ENCODE measurements around the gene THYN1. TPM values are rescaled to one million over a fixed set of nuclear protein-coding genes. Genes with fewer than 3 reads are reported as not detected.

Gene THYN1
- total and polyA plus RNA-seq, 2 of the 13 experiments (the other 11 are each of a cell fraction or from before 2014, with no cell fraction given) = 36.1 to 87.6 TPM

DNA sequence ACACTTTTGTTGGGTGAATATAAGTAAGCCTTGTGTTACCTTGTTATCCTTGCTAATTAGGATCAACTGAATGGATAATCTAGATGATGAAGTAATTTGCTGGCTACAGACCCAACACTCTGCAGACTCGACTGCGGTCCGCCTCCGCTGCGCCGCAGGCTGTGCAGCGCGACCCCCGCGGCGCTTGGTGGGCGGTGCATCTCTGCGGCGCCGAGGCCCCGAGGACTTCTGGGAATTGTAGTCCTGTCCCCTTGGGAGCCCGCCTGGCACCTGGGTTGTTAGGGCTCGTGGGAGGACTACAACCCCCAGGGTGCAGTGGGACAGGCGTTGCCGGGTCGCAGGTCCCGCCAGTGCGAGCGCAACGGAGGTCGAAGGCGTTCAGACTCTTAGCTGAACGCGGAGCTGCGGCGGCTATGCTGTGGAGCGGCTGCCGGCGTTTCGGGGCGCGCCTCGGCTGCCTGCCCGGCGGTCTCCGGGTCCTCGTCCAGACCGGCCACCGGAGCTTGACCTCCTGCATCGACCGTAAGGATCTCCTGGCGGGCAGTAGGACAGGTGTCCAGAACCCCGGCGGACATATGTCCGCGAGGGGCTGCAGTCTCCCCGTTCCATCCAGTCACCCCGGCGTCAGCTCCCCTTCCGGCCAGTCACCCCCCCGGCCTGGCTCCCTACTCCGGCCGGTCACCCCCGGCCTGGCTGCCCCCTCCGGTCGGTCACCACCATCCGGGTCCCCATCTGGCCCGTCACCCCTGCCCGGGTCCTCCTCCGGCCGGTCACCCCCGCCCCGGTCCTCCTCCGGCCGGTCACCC, at the start of gene THYN1, which contains the start of gene ACAD8 (continued):
- TF ChIP-seq RAD21 (CRISPR knock-in tag; IDR thresholded peaks at IDR 0.05) = no peak; the same call in 1 of the 2 replicates
- TF ChIP-seq, protein P1, sequence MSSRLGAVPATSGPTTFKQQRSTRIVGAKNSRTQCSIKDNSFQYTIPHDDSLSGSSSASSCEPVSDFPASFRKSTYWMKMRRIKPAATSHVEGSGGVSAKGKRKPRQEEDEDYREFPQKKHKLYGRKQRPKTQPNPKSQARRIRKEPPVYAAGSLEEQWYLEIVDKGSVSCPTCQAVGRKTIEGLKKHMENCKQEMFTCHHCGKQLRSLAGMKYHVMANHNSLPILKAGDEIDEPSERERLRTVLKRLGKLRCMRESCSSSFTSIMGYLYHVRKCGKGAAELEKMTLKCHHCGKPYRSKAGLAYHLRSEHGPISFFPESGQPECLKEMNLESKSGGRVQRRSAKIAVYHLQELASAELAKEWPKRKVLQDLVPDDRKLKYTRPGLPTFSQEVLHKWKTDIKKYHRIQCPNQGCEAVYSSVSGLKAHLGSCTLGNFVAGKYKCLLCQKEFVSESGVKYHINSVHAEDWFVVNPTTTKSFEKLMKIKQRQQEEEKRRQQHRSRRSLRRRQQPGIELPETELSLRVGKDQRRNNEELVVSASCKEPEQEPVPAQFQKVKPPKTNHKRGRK (CRISPR knock-in tag; IDR thresholded peaks at IDR 0.05) = no peak
- no peak for TF ChIP-seq SOX6 (IDR thresholded peaks at IDR 0.05)
- peak; percentile 49 for TF ChIP-seq SOX6 (CRISPR knock-in tag; IDR thresholded peaks at IDR 0.05)
- TF ChIP-seq, protein P2, sequence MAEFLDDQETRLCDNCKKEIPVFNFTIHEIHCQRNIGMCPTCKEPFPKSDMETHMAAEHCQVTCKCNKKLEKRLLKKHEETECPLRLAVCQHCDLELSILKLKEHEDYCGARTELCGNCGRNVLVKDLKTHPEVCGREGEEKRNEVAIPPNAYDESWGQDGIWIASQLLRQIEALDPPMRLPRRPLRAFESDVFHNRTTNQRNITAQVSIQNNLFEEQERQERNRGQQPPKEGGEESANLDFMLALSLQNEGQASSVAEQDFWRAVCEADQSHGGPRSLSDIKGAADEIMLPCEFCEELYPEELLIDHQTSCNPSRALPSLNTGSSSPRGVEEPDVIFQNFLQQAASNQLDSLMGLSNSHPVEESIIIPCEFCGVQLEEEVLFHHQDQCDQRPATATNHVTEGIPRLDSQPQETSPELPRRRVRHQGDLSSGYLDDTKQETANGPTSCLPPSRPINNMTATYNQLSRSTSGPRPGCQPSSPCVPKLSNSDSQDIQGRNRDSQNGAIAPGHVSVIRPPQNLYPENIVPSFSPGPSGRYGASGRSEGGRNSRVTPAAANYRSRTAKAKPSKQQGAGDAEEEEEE (CRISPR knock-in tag; IDR thresholded peaks at IDR 0.05; ENCODE audit: borderline replicate concordance) = no peak
- TF ChIP-seq ZNF3 (CRISPR knock-in tag; IDR thresholded peaks at IDR 0.05) = no peak
- TF ChIP-seq BCL6 (CRISPR knock-in tag; IDR thresholded peaks at IDR 0.05) = peak; percentile 46; the same call in 1 of the 2 replicates
- TF ChIP-seq RBM39 (IDR thresholded peaks at IDR 0.05; ENCODE audit: low read depth, low read length, poor library complexity, severe bottlenecking) = peak; percentile 27
- TF ChIP-seq, protein P3, sequence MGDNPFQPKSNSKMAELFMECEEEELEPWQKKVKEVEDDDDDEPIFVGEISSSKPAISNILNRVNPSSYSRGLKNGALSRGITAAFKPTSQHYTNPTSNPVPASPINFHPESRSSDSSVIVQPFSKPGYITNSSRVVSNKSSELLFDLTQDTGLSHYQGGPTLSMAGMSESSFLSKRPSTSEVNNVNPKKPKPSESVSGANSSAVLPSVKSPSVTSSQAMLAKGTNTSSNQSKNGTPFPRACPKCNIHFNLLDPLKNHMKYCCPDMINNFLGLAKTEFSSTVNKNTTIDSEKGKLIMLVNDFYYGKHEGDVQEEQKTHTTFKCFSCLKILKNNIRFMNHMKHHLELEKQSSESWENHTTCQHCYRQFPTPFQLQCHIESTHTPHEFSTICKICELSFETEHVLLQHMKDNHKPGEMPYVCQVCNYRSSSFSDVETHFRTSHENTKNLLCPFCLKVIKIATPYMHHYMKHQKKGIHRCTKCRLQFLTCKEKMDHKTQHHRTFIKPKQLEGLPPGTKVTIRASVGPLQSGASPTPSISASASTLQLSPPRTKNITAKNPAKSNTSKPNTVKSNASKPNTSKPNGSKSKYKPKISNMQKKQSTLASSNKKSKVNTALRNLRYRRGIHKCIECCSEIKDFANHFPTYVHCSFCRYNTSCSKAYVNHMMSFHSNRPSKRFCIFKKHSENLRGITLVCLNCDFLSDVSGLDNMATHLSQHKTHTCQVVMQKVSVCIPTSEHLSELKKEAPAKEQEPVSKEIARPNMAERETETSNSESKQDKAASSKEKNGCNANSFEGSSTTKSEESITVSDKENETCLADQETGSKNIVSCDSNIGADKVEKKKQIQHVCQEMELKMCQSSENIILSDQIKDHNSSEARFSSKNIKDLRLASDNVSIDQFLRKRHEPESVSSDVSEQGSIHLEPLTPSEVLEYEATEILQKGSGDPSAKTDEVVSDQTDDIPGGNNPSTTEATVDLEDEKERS (CRISPR knock-in tag; IDR thresholded peaks at IDR 0.05) = no peak
- no peak for TF ChIP-seq PRPF4 (IDR thresholded peaks at IDR 0.05; ENCODE audit: low read depth, low read length, poor library complexity, severe bottlenecking)
- TF ChIP-seq NCOA1 (CRISPR knock-in tag; IDR thresholded peaks at IDR 0.05) = no peak; the same call in 1 of the 2 replicates
- TF ChIP-seq SOX13 (IDR thresholded peaks at IDR 0.05) = no peak
- TF ChIP-seq SOX13 (CRISPR knock-in tag; conservative IDR thresholded peaks at IDR 0.05 in 1 of 2, IDR thresholded peaks at IDR 0.05 in 1 of 2) = no peak
- TF ChIP-seq, protein P4, sequence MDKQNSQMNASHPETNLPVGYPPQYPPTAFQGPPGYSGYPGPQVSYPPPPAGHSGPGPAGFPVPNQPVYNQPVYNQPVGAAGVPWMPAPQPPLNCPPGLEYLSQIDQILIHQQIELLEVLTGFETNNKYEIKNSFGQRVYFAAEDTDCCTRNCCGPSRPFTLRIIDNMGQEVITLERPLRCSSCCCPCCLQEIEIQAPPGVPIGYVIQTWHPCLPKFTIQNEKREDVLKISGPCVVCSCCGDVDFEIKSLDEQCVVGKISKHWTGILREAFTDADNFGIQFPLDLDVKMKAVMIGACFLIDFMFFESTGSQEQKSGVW (CRISPR knock-in tag; IDR thresholded peaks at IDR 0.05; ENCODE audit: borderline replicate concordance) = no peak
- peak; percentile 40; the same call in 1 of the 2 replicates for TF ChIP-seq RXRA (CRISPR knock-in tag; IDR thresholded peaks at IDR 0.05)
- TF ChIP-seq, protein P5, sequence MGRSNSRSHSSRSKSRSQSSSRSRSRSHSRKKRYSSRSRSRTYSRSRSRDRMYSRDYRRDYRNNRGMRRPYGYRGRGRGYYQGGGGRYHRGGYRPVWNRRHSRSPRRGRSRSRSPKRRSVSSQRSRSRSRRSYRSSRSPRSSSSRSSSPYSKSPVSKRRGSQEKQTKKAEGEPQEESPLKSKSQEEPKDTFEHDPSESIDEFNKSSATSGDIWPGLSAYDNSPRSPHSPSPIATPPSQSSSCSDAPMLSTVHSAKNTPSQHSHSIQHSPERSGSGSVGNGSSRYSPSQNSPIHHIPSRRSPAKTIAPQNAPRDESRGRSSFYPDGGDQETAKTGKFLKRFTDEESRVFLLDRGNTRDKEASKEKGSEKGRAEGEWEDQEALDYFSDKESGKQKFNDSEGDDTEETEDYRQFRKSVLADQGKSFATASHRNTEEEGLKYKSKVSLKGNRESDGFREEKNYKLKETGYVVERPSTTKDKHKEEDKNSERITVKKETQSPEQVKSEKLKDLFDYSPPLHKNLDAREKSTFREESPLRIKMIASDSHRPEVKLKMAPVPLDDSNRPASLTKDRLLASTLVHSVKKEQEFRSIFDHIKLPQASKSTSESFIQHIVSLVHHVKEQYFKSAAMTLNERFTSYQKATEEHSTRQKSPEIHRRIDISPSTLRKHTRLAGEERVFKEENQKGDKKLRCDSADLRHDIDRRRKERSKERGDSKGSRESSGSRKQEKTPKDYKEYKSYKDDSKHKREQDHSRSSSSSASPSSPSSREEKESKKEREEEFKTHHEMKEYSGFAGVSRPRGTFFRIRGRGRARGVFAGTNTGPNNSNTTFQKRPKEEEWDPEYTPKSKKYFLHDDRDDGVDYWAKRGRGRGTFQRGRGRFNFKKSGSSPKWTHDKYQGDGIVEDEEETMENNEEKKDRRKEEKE (IDR thresholded peaks at IDR 0.05) = no peak
- no peak for TF ChIP-seq ZNF720 (CRISPR knock-in tag; IDR thresholded peaks at IDR 0.05)
- TF ChIP-seq TBX3 (IDR thresholded peaks at IDR 0.05; ENCODE audit: borderline replicate concordance) = no peak
